Smooth muscle cell (in vitro differentiated cells): ENCODE results near the gene XK. TPM values are rescaled to one million over a fixed set of nuclear protein-coding genes. Genes with fewer than 3 reads are reported as not detected.
A peak's percentile ranks its signal among the peaks of the same experiment; 100 is the strongest.

Experiments used
- DNase-seq: peaks from one replicate; lab custom pipeline; 2025; ENCODE audit not compliant: unreplicated experiment; lab: John Stamatoyannopoulos, UW
- H2AFZ ChIP-seq: fragments of 200-600 bp; sonication (generic); 2 replicates; pipeline ENCODE4 v1.6.0; 2016; ENCODE audit warnings: antibody characterized with exemption, low read depth, mild to moderate bottlenecking
- H3F3A ChIP-seq: fragments of 200-600 bp; sonication (generic); 2 replicates; pipeline ENCODE4 v1.6.0; 2017; ENCODE audit warnings: antibody characterized with exemption, low read depth
- H3K27ac ChIP-seq: fragments of 200-600 bp; sonication (generic); 2 replicates; pipeline ENCODE4 v1.5.1; 2016; ENCODE audit warnings: low read depth, mild to moderate bottlenecking
- H3K27me3 ChIP-seq: fragments of 200-600 bp; sonication (generic); 2 replicates; pipeline ENCODE4 v1.6.1; 2016; ENCODE audit warnings: low read depth, mild to moderate bottlenecking
- H3K36me3 ChIP-seq: fragments of 200-600 bp; sonication (generic); 2 replicates; pipeline ENCODE4 v1.5.1; 2016; ENCODE audit warnings: low read depth
- H3K4me1 ChIP-seq: fragments of 200-600 bp; sonication (generic); 2 replicates; pipeline ENCODE4 v1.5.1; 2016; ENCODE audit warnings: low read depth
- H3K4me2 ChIP-seq: fragments of 200-600 bp; sonication (generic); 2 replicates; pipeline ENCODE4 v1.6.0; 2016; ENCODE audit warnings: mild to moderate bottlenecking
- H3K4me3 ChIP-seq: fragments of 200-600 bp; sonication (generic); 2 replicates; pipeline ENCODE4 v1.5.1; 2016; ENCODE audit warnings: mild to moderate bottlenecking
- H3K79me2 ChIP-seq: fragments of 200-600 bp; sonication (generic); 2 replicates; pipeline ENCODE4 v1.6.0; 2016; ENCODE audit warnings: low read depth, mild to moderate bottlenecking
- H3K9ac ChIP-seq: fragments of 200-600 bp; sonication (generic); 2 replicates; pipeline ENCODE4 v1.6.0; 2016; ENCODE audit warnings: low read depth
- H3K9me3 ChIP-seq: fragments of 200-600 bp; sonication (generic); replicated peaks from 2 replicates; pipeline ENCODE4 v1.5.1; 2016; ENCODE audit warnings: low read depth
- H4K20me1 ChIP-seq: fragments of 200-600 bp; sonication (generic); 2 replicates; pipeline ENCODE4 v1.6.0; 2016; ENCODE audit warnings: low read depth
- WGBS: methylation state at CpG from one replicate; pipeline ENCODE4 v1.1.7; 2016; ENCODE audit warnings: low lambda C conversion rate; 5-methylcytosine and 5-hydroxymethylcytosine counted together
- polyA plus RNA-seq: library from polyadenylated mRNA; unstranded; fragments of >200 nt; fragmentation: Nextera tagmentation; extraction: Ambion mirVana; gene quantifications from 2 replicates; pipeline ENCODE4 v1.2.1, GENCODE V29; 2016
- total RNA-seq: library from RNA; depleted of rRNA; stranded (reverse); fragments of >200 nt; gene quantifications from 2 replicates; pipeline ENCODE4 v1.2.3, GENCODE V29; 2014
- TF ChIP-seq, protein P1 (sequence below): fragments of 200-600 bp; sonication (generic); IDR thresholded peaks from 2 replicates; pipeline ENCODE4 v1.5.1; 2017; ENCODE audit warnings: borderline replicate concordance, mild to moderate bottlenecking, antibody characterized with exemption; ENCODE audit not compliant: insufficient read depth, poor library complexity, severe bottlenecking

Gene XK
- total and polyA plus RNA-seq, 2 experiments from 2014 or later = 0.13 TPM; not detected in 1

DNA sequence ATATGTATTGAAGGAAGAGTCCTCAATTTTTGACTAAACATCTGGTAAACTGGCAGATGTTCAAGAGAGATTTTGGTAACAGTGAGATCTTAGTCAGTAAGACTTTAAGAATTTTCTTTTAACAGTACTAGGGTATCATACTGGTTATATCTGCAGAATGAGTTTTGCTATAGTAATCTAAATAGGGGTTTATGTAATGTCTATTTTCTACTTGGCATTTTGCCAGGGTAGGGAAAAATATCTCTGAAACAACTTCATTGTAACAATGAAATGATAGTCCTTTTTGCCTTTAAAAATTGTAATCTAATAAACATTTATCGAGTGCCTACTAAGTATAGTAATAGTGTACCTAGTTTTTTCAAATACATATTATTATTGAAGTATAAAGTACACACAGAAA lies 32.1 kb downstream of the XK start:
- Histone ChIP-seq H3F3A (no peaks in the 10 kb centered on the region), H3K79me2 (no peaks in the 10 kb centered on the region), H3K27ac (no peak overlapping the region), H3K27me3 (no peaks in the 10 kb centered on the region), H3K4me2 (no peak overlapping the region), H3K4me1 (no peaks in the 10 kb centered on the region), H3K4me3 (no peak overlapping the region), H3K9me3 (no peaks in the 10 kb centered on the region), H2AFZ (no peak overlapping the region), H3K36me3 (no peaks in the 10 kb centered on the region), H4K20me1 (no peaks in the 10 kb centered on the region), H3K9ac (no peak overlapping the region)
- TF ChIP-seq, protein P1, sequence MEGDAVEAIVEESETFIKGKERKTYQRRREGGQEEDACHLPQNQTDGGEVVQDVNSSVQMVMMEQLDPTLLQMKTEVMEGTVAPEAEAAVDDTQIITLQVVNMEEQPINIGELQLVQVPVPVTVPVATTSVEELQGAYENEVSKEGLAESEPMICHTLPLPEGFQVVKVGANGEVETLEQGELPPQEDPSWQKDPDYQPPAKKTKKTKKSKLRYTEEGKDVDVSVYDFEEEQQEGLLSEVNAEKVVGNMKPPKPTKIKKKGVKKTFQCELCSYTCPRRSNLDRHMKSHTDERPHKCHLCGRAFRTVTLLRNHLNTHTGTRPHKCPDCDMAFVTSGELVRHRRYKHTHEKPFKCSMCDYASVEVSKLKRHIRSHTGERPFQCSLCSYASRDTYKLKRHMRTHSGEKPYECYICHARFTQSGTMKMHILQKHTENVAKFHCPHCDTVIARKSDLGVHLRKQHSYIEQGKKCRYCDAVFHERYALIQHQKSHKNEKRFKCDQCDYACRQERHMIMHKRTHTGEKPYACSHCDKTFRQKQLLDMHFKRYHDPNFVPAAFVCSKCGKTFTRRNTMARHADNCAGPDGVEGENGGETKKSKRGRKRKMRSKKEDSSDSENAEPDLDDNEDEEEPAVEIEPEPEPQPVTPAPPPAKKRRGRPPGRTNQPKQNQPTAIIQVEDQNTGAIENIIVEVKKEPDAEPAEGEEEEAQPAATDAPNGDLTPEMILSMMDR = no peak
- WGBS = 70% methylated on average over 1 of the region's 1 CpG
- DNase-seq = no peak

DNA sequence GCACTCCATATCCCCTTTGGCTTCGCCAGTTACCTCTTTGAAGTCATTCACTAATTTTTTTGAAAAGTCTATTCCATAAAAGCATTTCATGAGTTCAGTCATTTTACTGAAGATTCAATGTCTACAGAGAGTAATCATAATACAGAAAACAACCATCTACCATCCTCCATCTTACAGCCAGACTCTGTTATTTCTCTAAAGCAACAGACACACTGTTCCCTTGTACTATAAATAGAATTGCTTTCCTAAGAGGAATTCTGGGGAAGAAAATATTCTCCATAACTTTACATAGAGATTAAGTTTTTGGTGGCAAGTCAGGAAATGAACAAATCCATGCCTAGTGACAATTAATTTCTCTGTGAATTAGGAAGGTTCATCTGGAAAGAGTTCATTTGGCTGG lies 37.0 kb downstream of the XK start:
- H3K27me3 ChIP-seq = no peaks in the 10 kb centered on the region
- no peak for DNase-seq
- H4K20me1 ChIP-seq = no peaks in the 10 kb centered on the region
- TF ChIP-seq, protein P1 = no peak
- H3K79me2 ChIP-seq = no peaks in the 10 kb centered on the region
- no peak overlapping the region for H3K9ac ChIP-seq
- WGBS = 72% methylated on average over 1 of the region's 1 CpG
- no peak overlapping the region for H3K27ac ChIP-seq
- no peaks in the 10 kb centered on the region for H3K36me3 ChIP-seq
- no peaks in the 10 kb centered on the region for H3K4me1 ChIP-seq
- H3K9me3 ChIP-seq = no peaks in the 10 kb centered on the region
- H3K4me2 ChIP-seq = no peak overlapping the region
- H3F3A ChIP-seq = no peaks in the 10 kb centered on the region
- H2AFZ ChIP-seq = peak overlapping the region; percentile 51
- no peak overlapping the region for H3K4me3 ChIP-seq

DNA sequence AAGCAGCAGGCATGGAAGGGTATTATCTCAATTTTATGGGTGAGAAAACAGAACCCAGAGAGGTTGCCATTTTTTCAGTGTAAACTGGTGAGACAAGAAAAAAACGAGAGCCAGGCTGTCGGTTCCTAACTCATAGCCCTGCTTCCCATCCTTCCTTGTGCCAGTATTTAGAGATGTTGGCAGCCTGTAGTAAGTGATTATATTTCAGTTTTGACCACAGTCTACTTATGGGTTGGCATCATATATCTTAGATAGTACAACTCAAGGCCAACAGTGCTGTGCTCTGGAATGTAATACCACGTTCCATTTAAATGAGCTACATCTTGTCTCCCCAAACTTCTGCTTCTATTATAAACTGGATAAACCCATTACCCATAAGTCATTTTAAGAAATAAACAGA lies 40.8 kb downstream of the XK start:
- Histone ChIP-seq H3K4me1 (no peaks in the 10 kb centered on the region), H3K36me3 (no peaks in the 10 kb centered on the region), H2AFZ (no peak overlapping the region), H3K27me3 (no peaks in the 10 kb centered on the region), H3K27ac (no peak overlapping the region), H4K20me1 (no peaks in the 10 kb centered on the region), H3K9me3 (no peaks in the 10 kb centered on the region), H3K4me3 (no peak overlapping the region), H3F3A (no peaks in the 10 kb centered on the region), H3K4me2 (no peak overlapping the region), H3K9ac (no peak overlapping the region), H3K79me2 (no peaks in the 10 kb centered on the region)
- WGBS = 93% methylated on average over 3 of the region's 3 CpGs
- TF ChIP-seq, protein P1 = no peak
- no peak for DNase-seq

DNA sequence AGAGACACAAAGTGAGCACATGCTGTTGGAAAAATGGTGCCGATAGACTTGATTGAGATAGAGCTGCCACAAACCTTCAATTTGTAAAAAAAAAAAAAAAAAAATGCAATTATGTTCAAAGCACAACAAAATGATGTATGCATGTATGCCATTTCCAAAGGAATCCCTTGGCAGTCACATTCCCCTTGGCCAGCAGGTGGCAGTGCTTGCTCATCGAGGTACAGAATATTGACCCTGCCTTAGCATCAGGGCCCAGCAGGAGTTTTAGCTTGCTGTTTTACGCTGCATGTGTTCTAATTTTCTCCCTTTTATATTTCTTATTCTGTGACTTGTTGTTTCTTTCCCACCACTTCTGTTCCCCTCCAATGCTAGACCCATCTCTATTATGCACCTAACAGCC lies 59.8 kb downstream of the XK start:
- Histone ChIP-seq H3F3A (no peaks in the 10 kb centered on the region), H3K27me3 (no peaks in the 10 kb centered on the region), H3K27ac (no peak overlapping the region), H3K4me1 (no peaks in the 10 kb centered on the region), H3K36me3 (no peaks in the 10 kb centered on the region), H3K9ac (no peak overlapping the region), H3K4me2 (no peak overlapping the region), H3K4me3 (no peak overlapping the region), H4K20me1 (no peaks in the 10 kb centered on the region), H2AFZ (no peak overlapping the region), H3K79me2 (no peaks in the 10 kb centered on the region), H3K9me3 (no peaks in the 10 kb centered on the region)
- WGBS = 36% methylated on average over 3 of the region's 3 CpGs
- DNase-seq = peak; percentile 1
- TF ChIP-seq, protein P1 = peak; percentile 72
